ENCODE results near the gene ADAMTSL5.
"Not testable (repeated sequence)": the region's sequence is repeated elsewhere in the genome, so short reads cannot be mapped to it uniquely, and the experiment has no call there.

Gene ADAMTSL5

DNA sequence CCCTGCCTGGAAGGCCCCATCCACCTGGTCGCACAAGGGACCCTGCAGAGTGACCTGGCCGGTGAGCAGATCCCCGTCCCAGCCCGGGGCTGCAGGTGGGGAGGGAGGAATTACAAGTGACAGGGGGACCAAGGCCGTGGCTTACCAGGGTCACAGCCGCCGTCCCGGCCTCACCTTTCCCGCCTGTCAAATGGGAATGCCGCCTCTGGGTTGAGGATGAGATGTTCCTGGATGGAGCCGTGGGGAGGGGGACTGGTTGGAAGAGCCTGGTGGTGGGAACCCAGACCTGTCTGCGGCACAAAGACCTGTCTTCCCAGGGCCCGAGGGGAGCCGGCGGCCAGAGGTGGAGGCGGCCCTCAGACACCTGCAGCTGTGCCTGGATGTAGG is 16.6 kb upstream of the ADAMTSL5 start:
- no peak for FAIRE-seq

DNA sequence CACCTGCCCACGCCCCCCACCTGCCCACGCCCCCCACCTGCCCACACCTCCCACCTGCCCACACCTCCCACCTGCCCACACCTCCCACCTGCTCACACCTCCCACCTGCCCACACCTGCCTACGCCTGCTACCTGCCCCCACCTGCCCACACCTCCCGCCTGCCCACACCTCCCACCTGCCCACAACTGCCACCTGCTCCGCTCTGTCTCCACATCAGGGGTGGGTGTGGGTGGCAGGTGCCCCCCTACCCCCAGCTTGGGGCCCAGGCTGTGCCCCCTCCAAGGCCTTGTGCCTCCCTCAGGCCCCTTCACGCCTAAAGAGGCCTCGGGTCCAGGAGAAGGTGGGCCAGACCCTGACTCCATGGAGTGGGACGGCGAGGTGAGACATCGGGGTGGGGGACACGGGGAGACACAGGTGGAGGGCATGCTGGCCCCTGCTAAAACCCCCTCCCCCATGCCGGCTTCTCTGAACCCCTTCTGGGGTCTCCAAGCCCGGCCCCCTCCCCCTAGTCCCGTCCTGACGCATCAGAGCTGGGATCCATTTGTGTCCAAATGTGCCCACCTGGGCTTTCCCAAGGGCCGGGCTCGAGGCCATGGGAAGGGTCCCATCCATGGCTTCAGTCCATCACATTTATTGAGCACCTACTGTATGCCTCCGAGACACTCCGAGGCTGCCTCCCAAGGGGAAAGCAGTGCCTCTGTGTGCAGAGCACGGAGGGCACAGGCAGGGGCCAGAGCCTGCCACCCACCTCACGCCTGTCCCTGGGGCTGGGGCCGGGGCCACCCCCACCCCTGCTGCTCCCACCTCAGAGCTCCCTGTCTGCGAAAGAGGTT is 16.0 kb upstream of the ADAMTSL5 start:
- no peak for FAIRE-seq

DNA sequence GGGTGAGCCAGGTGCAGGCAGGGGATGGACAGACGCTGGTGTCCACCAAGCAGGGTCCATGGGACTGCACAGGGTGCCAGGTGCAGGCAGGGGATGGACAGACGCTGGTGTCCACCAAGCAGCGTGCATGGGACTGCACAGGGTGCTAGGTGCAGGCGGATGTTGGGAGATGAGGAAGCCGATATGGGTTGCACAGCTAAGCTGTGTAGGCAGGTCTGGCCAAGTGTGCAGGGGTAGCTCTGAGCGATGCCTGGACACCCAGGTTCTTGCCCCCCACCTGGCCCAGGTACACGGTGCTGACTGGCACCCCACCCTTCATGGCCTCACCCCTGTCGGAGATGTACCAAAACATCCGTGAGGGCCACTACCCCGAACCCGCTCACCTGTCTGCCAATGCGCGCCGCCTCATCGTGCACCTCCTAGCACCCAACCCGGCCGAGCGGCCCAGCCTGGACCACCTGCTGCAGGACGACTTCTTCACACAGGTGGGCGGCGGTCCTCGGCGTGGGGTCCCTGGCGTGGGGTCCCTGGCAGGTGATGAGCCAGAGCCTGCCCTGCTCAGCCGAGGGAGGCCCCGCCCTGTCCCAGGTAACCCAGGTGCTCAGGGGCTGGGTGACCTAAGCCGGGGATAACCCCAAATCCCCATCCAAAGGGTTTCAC is 15.0 kb upstream of the ADAMTSL5 start:
- no peak for FAIRE-seq

DNA sequence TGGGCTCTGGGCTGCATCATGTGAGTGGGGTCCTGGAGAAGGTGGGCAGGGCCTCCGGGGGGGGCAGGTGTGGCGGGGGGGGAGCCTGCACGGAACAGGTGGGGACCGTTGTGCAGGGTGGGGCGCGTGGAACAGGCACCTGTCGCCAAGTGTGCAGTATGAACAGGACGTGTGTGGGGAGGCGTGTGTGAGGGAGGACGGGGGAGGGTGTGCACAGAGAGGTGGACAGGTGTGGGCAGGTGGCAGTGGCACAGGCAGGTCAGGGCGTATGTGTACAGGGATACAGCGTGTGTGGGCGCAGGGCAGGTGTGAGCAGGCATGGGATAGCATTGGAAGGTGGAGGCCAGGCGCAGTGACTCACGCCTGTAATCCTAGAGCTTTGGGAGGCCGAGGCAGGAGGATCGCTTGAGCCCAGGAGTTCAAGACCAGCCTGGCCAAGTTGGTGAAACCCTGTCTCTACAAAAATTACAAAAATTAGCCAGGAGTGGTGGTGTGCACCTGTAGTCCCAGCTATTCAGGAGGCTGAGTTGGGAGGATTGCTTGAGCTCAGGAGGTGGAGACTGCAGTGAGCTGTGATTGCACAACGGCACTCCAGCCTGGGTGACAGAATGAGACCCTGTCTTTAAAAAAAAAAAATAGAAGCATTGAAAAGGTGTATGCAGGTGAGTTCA is 14.3 kb upstream of the ADAMTSL5 start:
- FAIRE-seq = no peak

DNA sequence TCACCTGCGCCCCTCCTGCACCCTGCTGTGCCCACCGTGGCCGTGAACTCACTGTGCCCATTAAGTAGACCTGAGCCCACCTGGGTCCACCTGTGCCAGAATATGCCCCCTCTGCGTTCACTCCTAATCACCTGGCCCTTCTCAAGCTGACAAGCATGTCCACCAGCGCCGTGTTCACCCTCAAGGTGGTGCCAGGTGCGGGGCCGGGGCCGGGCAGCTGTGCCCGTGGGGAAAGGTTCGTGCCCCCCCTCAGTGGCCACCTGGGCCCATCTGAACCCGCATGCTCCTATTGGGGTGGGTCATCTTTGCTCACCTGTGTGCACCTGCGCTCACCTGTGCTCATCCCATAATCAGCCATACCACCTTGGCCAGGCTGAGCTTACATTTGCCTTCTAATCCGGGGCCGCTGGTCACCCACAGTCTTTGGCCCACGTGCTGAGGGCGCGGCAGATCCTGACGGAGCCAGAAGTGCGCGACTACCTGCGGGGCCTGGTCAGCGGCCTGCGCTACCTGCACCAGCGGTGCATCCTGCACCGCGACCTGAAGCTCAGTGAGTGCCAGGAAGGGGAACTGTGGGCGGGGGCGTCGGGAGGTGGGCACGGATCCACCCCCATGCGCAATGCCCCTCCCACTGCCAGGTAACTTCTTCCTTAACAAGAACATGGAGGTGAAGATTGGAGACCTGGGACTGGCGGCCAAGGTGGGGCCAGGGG is 13.4 kb upstream of the ADAMTSL5 start:
- no peak for FAIRE-seq

DNA sequence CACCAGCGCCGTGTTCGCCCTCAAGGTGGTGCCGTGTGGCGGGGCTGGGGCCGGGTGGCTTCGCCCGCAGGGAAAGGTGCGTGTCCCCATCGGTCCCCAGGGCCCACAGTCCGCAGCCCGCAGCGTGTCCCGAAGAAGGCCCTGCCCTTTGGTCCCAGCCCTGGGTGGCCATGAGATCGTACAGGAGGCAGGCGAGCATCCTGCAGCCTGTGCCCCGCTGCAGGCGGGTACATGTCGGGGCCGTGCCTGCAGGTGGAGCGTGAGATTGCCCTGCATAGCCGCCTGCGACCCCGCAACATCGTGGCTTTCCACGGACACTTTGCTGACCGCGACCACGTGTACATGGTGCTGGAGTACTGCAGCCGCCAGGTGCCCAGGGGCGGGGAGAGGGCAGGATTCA is 12.5 kb upstream of the ADAMTSL5 start:
- FAIRE-seq = no peak

DNA sequence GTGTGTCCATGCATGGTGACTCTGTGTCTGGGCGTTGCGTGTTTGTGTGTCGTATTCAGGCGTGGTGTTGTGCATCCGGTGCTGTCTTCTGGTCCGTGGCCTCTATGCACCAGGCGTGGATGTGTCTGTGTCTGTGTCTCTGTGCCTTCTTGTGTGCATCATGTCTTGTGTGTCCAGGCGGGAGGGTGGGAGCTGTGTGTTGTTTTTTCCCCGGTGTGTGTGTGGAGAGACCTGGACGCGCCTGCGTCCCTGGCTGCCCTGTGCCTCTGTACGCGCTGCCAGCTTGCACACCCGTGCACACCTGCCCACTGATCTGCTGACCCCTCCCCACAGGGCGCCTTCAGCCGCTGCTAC is 12.1 kb upstream of the ADAMTSL5 start:
- FAIRE-seq = no peak

DNA sequence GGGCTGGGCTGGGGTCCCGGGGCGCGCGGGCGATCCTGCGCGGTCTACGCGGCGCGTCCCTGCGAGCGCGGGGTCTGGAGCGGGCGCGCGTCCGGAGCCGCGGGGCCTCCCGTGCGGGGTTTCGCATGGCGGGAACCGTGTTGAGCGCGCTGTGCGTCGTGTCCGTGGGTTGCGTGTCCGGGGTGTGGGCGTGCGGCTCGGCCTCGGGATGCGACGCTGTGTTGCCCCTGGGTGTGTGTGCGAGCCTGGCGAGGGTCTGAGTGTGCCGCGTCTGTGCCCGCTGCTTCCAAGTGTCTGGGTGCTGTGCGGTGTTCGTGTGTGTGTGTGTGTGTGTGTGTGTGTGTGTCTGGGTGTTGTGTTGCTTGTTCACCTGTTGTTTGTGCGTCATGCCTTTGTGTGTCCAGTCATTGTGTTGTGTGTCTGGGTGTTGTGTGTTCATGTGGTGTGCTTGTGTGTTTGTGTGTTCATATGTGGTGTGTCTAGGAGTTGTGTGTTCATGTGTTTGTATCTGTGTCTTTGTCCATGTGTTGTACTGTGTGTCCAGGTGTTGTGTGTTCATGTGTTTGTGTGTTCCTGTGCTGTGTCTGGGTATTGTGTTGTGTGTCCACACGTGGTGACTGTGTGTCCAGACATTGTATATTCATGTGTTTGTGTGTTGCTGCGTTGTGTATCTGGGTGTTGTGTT is 11.6 kb upstream of the ADAMTSL5 start:
- no peak for FAIRE-seq

DNA sequence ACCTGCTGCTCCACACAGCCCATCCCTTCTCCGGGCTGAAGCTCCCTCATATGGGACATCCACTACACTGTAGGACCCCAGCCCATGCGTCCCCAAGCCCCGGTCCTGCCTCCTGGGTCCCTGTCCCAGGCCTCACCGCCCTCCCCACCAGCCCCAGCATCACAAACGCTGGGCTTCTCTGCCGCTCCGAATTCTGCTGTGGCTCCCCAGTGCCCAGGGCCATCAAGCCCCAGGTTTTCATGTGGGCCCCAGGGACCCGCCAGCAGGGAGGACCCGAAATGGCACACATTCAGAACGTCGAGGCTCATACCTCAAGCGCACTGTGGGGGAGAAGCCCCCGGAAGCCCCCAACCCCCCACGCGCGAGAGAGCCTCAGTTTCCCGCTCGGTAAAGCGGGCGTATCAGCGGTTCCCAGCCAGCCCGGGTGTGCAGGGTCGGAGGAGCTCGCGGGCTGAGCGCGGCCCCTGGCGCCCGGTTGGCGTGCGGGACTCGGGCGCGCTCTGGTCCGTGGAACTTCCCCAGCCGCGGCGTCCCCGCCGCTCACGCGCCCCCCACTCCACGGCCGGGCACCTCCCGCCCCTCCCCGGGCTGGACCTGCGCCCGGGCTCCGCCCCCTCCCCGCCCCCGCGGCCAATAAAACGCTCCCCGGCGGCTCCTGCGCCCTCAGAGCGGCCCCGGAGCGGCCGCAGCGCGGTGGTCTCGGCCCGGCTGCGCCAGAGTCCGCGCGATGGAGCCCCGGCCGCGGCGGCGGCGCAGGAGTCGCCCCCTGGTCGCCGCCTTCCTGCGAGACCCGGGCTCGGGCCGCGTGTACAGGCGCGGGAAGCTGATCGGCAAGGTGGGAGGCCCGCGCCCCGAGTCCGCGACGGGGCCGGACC is 10.8 kb upstream of the ADAMTSL5 start, which contains the start of gene PLK5:
TSS of gene PLK5 (plus strand) at position 666 of the 875 bp plus-strand sequence. CDS start 2,920 bp downstream, outside the sequence.
- no peak for FAIRE-seq

DNA sequence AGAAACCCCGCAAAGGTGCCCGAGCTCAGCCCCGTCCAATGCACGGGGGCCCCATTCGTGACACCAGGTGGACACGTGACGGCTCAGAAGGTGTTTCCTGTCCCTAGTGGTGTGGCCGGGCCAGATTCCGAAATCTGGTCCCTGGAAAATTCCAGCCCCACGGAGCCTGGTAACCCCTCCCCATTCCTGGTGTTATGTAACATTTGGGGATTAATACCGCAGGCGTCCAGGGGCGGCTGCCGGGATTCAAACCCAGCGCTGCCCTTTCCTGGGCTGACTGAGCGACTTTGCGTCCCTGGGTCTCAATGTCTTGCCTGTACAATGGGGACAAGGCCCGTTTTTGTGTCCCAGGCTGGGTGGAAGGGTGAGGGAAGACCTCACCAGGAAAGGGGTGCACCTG is 10.0 kb upstream of the ADAMTSL5 start:
- no peak for FAIRE-seq

DNA sequence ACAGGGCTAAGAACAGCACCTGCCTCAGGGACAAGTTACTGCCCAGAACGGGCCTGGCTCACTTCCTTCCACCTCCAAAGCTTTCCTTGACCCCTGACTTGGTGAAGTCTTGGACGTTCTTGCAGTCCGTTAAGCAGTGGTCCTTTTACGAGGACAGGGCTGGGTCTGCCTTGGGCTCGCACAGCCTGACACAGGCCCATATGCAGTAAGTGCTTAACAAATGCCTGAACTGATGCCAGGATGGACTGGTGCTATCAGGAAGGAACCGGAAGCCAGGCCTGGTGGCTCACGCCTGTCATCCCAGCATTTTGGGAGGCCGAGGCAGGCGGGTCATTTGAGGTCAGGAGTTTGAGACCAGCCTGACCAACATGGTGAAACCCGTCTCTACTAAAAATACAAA is 9.2 kb upstream of the ADAMTSL5 start:
- no peak for FAIRE-seq

DNA sequence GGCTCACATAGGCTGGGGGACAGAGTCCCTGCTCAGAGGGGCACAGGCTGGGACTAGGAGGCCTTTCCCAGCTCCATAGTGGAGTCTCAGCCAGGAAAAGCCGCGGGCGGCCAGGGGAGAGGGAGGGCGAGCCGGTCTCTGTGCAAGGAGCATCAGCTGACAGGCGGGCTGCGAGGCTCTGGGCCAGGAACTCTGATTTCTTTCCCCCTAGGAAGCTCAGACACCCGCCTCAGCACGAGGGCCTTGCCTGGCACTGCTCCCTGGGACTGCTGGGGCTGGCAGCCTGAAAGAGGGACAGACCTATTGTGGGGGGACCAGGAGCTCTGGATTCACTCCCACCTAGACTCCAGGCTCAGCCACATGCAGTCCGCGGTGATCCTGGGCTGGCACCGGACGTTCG is 8.8 kb upstream of the ADAMTSL5 start:
- no peak for FAIRE-seq

DNA sequence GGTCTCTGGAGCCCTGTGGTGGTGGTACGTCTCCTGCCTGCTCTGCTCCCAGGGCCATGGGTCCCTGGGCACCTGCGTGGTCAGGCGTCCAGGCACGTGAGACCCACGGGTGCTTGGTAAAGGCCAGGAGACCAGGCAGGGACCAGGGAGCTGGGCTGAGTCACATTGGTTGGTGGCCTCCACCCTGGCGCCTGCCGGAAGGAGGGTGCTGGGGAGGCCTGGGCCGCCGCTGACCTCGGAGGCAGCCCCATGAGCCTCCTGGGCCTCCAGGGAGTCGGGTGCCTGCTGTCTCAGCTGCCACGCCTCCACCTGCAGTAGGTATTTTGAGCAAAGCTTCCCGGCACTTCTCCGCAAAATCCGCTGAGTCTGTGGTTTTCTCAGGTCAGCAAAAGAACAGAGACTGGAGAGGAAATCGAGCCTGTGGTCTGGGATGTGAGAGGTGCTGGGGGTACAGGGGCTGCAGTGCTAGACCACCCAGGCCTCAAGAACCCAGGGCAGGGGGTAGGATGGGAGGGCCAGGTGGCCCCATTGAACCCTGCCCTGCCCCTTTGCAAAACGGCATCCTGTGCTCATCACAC is 7.5 kb upstream of the ADAMTSL5 start:
- FAIRE-seq = no peak

DNA sequence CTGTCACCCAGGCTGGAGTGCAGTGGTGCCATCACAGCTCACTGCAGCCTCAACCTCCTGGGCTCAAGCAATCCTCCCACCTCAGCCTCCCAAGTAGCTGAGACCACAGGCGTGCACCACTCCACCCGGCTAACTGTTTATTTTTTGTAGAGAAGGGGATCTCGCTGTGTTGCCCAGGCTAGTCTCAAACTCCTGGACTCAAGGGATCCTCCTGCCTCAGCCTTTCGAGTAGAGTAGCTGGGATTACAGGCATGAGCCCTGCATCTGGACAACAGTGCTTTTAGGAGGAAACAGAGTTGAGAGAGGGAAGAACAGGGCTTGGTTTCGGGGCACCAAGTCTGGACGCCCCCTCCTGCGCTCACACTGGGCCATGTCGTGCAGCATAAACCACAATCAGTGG is 7.0 kb upstream of the ADAMTSL5 start:
- not testable (repeated sequence) for FAIRE-seq

DNA sequence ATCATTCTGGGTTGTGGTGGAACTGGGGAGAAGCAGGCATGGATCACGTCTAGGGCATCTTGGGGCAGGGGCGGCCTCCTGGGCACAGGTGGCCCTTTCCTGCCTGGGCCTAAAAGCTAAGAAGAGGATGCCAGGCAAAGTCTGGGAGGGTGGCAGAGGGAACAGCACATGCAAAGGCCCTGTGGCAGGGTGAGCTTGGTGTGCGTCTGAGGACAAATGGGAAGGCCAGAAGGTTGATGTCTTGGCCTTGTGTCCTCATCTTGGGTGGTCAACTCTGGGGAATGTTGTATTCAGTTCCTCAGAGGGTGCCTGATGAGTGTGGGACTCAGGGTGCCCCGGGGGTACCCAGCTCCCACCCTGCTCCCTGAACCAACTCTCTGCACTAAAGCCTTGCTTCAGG is 5.7 kb upstream of the ADAMTSL5 start:
- FAIRE-seq = no peak

DNA sequence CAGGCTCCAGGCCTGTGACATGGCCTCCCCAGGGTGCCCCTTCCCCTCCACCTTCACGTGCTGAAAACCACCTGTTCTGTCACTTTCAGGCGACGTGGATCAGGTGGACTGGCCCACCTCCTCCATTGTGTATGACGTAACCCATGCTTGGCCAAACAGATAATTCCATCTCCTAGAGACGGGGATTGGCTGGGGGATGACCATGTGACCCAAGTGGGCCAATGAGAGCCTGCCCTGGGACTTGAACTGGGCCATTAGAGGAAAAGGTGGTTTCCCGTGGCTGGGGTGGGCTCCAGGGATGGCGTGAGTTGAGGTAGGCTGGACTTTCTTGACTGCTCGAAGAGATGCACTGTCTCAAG is 3.6 kb upstream of the ADAMTSL5 start:
- FAIRE-seq = no peak

DNA sequence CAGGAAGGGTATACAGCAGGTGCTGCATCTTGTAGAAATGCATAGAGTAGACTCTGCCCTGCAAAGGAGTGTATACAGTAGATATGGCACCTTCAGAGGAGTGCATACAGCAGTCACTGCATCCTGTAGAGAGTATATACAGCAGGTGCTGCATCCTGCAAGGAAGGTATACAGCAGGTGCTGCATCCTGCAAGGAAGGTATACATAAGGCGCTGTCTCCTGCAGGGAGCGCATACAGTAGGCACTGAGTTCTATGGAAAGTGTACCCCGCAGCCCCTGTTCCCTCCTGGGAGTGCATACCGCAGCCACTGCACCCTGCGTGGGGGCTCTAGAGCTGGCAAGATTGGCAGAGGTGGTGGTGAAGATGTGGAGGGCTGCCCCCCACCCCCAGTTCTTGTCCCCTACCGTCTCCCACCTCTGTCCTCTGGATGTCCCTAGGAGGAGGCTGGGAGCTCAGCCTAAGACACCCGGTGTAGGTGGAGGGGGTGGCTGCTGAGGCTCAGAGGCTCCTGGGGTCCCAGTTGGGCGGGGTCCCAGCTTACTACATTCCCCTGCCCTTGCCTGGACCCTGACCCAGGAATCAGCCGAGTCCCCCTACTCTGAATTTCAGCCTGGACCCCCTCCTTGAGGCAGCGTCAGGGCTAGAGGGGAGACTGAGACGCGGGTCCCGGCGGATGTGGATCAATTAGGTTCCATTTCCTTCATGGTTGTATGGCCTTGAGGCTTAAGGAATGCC is 2.3 kb upstream of the ADAMTSL5 start:
- FAIRE-seq = no peak

DNA sequence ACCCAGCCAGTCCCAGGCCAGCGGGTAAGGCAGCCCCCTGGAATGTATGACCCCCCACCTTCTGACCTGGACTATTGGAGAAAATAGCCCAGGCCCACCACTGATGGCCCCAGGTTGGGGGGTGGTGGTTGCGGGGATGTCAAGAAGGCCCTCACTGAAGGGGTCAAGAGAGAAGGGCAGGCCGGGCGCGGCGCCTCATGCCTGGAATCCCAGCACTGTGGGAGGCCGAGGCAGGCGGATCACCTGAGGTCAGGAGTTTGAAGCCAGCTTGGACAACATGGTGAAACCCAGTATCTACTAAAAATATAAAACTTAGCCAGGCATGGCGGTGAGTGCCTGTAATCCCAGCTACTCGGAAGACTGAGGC is 1.5 kb upstream of the ADAMTSL5 start:
- no peak for FAIRE-seq

DNA sequence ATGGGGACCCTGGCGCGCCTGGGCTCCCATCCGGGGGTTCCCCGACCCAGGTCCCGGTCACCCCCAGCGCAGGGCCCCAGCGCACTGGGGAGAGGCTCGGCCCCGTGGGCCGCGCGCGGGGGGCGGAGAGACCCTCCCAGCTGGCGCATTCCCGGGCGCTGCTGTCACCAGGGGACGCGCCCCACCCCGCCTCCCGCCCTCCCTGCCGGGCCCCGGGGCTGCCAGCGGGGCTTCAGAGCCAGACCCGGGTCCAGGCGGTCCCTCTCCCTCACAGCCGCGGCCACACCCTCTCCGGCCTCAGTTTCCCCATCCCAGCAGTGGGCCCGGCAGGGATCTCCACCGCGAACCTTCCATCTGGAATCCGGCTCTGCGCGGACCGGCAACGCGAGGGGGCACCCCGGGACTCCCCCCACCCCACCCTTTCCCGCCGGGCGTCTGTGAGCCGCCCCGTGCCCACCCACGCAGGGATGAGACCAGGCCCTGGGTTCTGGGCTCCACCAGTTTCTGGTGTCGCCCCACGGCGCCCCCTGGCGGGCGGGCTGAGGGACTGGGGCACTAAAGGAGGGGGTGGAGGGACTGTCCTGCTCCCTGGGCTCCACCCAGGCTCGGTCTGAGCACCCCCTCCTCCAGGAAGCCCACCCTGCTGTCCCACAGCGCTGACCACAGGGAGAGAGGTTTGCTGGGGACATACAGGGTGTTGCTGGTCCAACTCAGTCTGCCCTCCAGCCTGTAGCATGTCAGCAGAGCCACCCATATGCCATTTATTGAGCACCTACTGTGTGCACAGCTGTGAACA is 878 bp upstream of the ADAMTSL5 start:
- no peak for FAIRE-seq
